T-cell (primary cell): ENCODE results near the gene FOXN3. TPM values are rescaled to one million over a fixed set of nuclear protein-coding genes. Genes with fewer than 3 reads are reported as not detected.

Experiments
- ATAC-seq, 4 experiments: fragments of 200-7000 bp in 3 of 4; fragments of 150-1000 bp in 1 of 4; cut with Tn5 transposase; replicated peaks in 1 of 4; 1 replicate in 3 of 4; 2 replicates in 1 of 4; pipeline ENCODE4 v1.10.0; 2021; ENCODE audit warnings: moderate library complexity in 3 of 4, mild to moderate bottlenecking in 2 of 4, moderate number of reproducible peaks in 1 of 4
- CTCF ChIA-PET, 2 donors: fragments of 300-600 bp; sonication (Branson Sonifier 250); formaldehyde crosslinking; loops; one replicate each; lab custom pipeline; 2022; ENCODE audit warnings: antibody characterized with exemption in 2 of 2; lab: Charles Lee
- POLR2A ChIA-PET, 2 donors: fragments of 300-600 bp; sonication (Branson Sonifier 250); formaldehyde crosslinking; loops; one replicate each; lab custom pipeline; 2022; ENCODE audit warnings: antibody characterized with exemption in 2 of 2; lab: Charles Lee
- DNase-seq, 35 experiments: peaks; one replicate each; pipeline versions ENCODE4 v3.0.0 to v3.0.0-alpha.2; 2013 to 2023
- H3K27ac ChIP-seq: one replicate; pipeline ENCODE4 v1.5.1; 2013; ENCODE audit warnings: low read length
- H3K27me3 ChIP-seq, 2 experiments: replicated peaks in 1 of 2; 1 replicate in 1 of 2; 2 replicates in 1 of 2; pipeline versions ENCODE4 v1.6.1 to v1.7.0; 2013; ENCODE audit warnings: low read length in 1 of 2, mixed read lengths in 1 of 2; ENCODE audit not compliant: control insufficient read depth in 2 of 2, insufficient read depth in 2 of 2; ENCODE audit errors: extremely low read depth in 1 of 2
- H3K36me3 ChIP-seq, 2 donors: 1 replicate in 1 of 2; 2 replicates in 1 of 2; pipeline versions ENCODE4 v1.6.1 to v1.7.0; 2013; ENCODE audit warnings: low read length in 1 of 2; ENCODE audit not compliant: control insufficient read depth in 2 of 2, insufficient read depth in 1 of 2; ENCODE audit errors: extremely low read depth in 1 of 2
- H3K4me1 ChIP-seq, 2 experiments: 1 replicate in 1 of 2; 2 replicates in 1 of 2; pipeline versions ENCODE4 v1.6.1 to v1.7.0; 2013; ENCODE audit warnings: low read length in 2 of 2, mixed read lengths in 1 of 2; ENCODE audit not compliant: insufficient read depth in 2 of 2, control insufficient read depth in 1 of 2; ENCODE audit errors: extremely low read depth in 1 of 2
- H3K4me3 ChIP-seq, 2 donors: 1 replicate in 1 of 2; 2 replicates in 1 of 2; pipeline versions ENCODE4 v1.5.1 to v1.7.0; 2013; ENCODE audit warnings: mild to moderate bottlenecking in 2 of 2, low read length in 1 of 2, moderate library complexity in 1 of 2; ENCODE audit not compliant: control insufficient read depth in 1 of 2; ENCODE audit errors: extremely low read depth in 1 of 2
- H3K9me3 ChIP-seq: 2 replicates; pipeline ENCODE4 v1.7.0; 2013
- H3K27ac Mint-ChIP-seq, 2 donors: one replicate each; pipeline ENCODE4 v1.8.0; 2020 to 2021; ENCODE audit warnings: mild to moderate bottlenecking in 2 of 2, mixed read lengths in 2 of 2
- H3K27me3 Mint-ChIP-seq, 2 donors: one replicate each; pipeline ENCODE4 v1.8.0; 2021 to 2022; ENCODE audit warnings: mixed read lengths in 2 of 2
- H3K36me3 Mint-ChIP-seq: one replicate; pipeline ENCODE4 v1.8.0; 2021; ENCODE audit warnings: mixed read lengths
- H3K4me1 Mint-ChIP-seq, 3 donors: one replicate each; pipeline ENCODE4 v1.8.0; 2020 to 2022; ENCODE audit warnings: mixed read lengths in 3 of 3, mild to moderate bottlenecking in 1 of 3
- H3K4me3 Mint-ChIP-seq, 3 donors: one replicate each; pipeline ENCODE4 v1.8.0; 2020 to 2022; ENCODE audit warnings: mild to moderate bottlenecking in 3 of 3, mixed read lengths in 3 of 3, moderate library complexity in 3 of 3
- H3K9me3 Mint-ChIP-seq, 3 donors: one replicate each; pipeline ENCODE4 v1.8.0; 2020 to 2022; ENCODE audit warnings: mixed read lengths in 3 of 3
- WGBS: methylation state at CpG from one replicate; pipeline ENCODE4 v1.1.5; 2013; ENCODE audit warnings: missing lambda C conversion rate; ENCODE audit not compliant: insufficient coverage; 5-methylcytosine and 5-hydroxymethylcytosine counted together
- total RNA-seq, 35 experiments: library from RNA in 6 of 35; stranded (reverse) in 6 of 35; fragments of 120-200 nt in 1 of 35; gene quantifications; one replicate each; pipeline versions ENCODE4 v1.2.1 to v1.2.4 and lab custom pipeline; 2013 to 2026

Gene FOXN3
- total RNA-seq, 5 donors from 2014 or later (not counting 1 experiment from before 2014, with no cell fraction given): 92.8 to 176 (median 103) TPM

DNA sequence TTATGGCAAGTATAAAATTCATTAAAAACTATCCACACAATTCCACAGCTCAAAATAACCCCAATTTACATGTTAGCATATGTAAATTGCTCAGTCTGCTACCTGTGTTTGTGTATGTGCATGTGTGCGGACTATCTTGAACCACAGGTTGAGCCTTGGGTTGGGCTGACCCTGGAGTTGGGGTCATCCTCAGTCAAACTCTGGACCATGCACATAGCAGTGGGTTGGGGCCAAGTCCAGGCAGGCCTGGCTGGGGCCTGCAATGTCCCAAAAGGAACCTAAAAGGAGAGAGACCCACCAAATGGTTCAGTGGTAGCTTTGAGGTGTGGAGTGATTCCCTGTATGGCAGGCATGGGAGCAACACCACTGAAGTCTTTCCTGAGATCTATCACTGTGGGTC lies 156.1 kb downstream of the FOXN3 start:
- no peak for DNase-seq
- no peaks in the 10 kb centered on the region for H3K27me3 ChIP-seq
- H3K36me3 ChIP-seq: peaks cover 0 to 3% of the 10 kb centered on the region in 2 donors
- H3K4me1 Mint-ChIP-seq: peaks cover 37 to 46% (median 44%) of the 10 kb centered on the region in 3 donors
- ChIA-PET CTCF (no interaction called here), POLR2A (no interaction called here)
- no peaks in the 10 kb centered on the region for H3K9me3 Mint-ChIP-seq
- H3K9me3 ChIP-seq: no peaks in the 10 kb centered on the region
- H3K27me3 Mint-ChIP-seq: no peaks in the 10 kb centered on the region
- ATAC-seq: no peak
- no peak overlapping the region for H3K27ac Mint-ChIP-seq
- peaks cover 50% of the 10 kb centered on the region for H3K36me3 Mint-ChIP-seq
- H3K4me3 ChIP-seq: no peak overlapping the region
- H3K4me1 ChIP-seq: peaks cover 0 to 3% of the 10 kb centered on the region in 2 experiments
- 100% methylated on average over 1 of the region's 1 CpG for WGBS
- no peak overlapping the region for H3K4me3 Mint-ChIP-seq
- no peak overlapping the region for H3K27ac ChIP-seq

- Histone ChIP-seq H3K9me3 (no peaks in the 10 kb centered on the region), H3K27me3 (no peaks in the 10 kb centered on the region), H3K4me3 (no peak overlapping the region), H3K36me3 (peaks cover 0 to 3% of the 10 kb centered on the region in 2 donors), H3K4me1 (no peaks in the 10 kb centered on the region), H3K27ac (no peak overlapping the region)
- no peaks in the 10 kb centered on the region for H3K27me3 Mint-ChIP-seq
- peaks cover 56% of the 10 kb centered on the region for H3K36me3 Mint-ChIP-seq
- no peak overlapping the region for H3K4me3 Mint-ChIP-seq
- ChIA-PET CTCF (no interaction called here), POLR2A (no interaction called here)
- peaks cover 36 to 46% (median 42%) of the 10 kb centered on the region in 3 donors for H3K4me1 Mint-ChIP-seq
- WGBS: 83% methylated on average over 8 of the region's 15 CpGs
- H3K9me3 Mint-ChIP-seq: no peaks in the 10 kb centered on the region
- no peak for ATAC-seq
- DNase-seq: no peak
- no peak overlapping the region for H3K27ac Mint-ChIP-seq
These were observed 157.0 kb downstream of the FOXN3 start for GRCh38 chr14:89259951-89260609.

DNA sequence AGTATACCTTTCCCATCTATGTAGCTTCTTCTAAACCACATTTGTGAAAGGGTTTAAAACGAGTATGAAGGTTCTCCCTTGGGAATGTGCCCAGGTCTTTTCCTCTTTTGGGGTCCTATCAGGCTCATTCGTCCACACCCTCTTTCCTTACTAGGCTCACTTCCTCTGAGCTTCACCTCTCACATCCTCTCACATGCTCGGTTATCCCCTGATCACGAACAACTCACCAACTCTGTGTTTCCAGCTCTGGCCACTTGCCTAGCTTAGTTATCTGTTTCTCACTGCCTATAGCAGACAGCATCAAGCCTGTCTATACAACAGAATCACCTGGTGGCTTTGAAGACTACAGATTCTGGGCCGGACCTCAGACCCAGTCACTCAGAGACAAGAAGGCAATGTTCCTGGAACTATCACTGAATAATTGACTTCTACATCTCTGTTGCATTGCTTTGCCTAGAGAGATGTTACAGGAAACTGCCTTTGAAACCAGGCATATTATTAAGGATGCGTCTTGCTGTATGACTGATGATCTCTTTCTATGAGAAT lies 158.2 kb downstream of the FOXN3 start:
- ChIA-PET POLR2A (no interaction called here), CTCF (no interaction called here)
- ATAC-seq (no peak), DNase-seq (no peak)
- WGBS: 84% methylated on average over 4 of the region's 6 CpGs
- Mint-ChIP-seq H3K27ac (peak overlapping the region in 1 of 2 donors; percentile 19), H3K9me3 (no peaks in the 10 kb centered on the region), H3K27me3 (no peaks in the 10 kb centered on the region), H3K36me3 (peaks cover 55% of the 10 kb centered on the region), H3K4me3 (no peak overlapping the region), H3K4me1 (peaks cover 33 to 41% (median 35%) of the 10 kb centered on the region in 3 donors)
- Histone ChIP-seq H3K9me3 (no peaks in the 10 kb centered on the region), H3K36me3 (peaks cover 3% of the 10 kb centered on the region in 2 donors), H3K4me3 (no peak overlapping the region), H3K27me3 (no peaks in the 10 kb centered on the region), H3K27ac (no peak overlapping the region), H3K4me1 (no peaks in the 10 kb centered on the region)

GRCh38 chr14:89256951-89257350 lies 160.1 kb downstream of the FOXN3 start:
- Histone ChIP-seq H3K36me3 (peaks cover 3 to 4% of the 10 kb centered on the region in 2 donors), H3K4me3 (no peak overlapping the region), H3K9me3 (no peaks in the 10 kb centered on the region), H3K4me1 (no peaks in the 10 kb centered on the region), H3K27me3 (no peaks in the 10 kb centered on the region), H3K27ac (no peak overlapping the region)
- H3K4me3 Mint-ChIP-seq: no peak overlapping the region
- H3K9me3 Mint-ChIP-seq: no peaks in the 10 kb centered on the region
- ATAC-seq: no peak
- H3K4me1 Mint-ChIP-seq: peaks cover 40 to 50% (median 42%) of the 10 kb centered on the region in 3 donors
- no CpG with 5 or more reads among the region's 1 CpG for WGBS
- H3K36me3 Mint-ChIP-seq: peaks cover 64% of the 10 kb centered on the region
- no peaks in the 10 kb centered on the region for H3K27me3 Mint-ChIP-seq
- DNase-seq: no peak
- POLR2A ChIA-PET: no interaction called here
- CTCF ChIA-PET: no interaction called here
- no peak overlapping the region for H3K27ac Mint-ChIP-seq

DNA sequence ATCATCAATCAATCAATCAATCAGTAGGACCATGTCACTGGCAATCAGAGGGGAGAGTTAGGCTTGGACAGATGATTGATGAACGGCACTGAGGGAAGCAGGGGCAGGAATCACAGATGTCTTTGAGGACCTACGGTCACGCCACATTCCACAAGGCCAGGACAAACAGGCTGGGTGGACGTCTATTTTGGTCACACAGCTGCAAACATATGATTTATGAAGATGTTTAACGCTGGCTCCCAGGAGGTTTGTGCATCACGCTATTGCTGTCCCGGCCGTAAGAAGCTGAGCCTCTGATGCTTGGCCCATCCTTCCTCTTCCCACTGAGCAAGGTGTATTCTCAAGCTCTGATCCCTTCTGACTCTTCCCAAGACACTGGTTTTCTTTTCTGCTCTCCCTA lies 160.8 kb downstream of the FOXN3 start:
- no peak for ATAC-seq
- H3K27me3 Mint-ChIP-seq: no peaks in the 10 kb centered on the region
- no peak overlapping the region for H3K4me3 Mint-ChIP-seq
- 100% methylated on average over 3 of the region's 8 CpGs for WGBS
- no peak overlapping the region for H3K27ac ChIP-seq
- no peaks in the 10 kb centered on the region for H3K27me3 ChIP-seq
- no peaks in the 10 kb centered on the region for H3K4me1 ChIP-seq
- peaks cover 46 to 54% (median 46%) of the 10 kb centered on the region in 3 donors for H3K4me1 Mint-ChIP-seq
- no peaks in the 10 kb centered on the region for H3K9me3 ChIP-seq
- H3K36me3 ChIP-seq: peaks cover 3 to 4% of the 10 kb centered on the region in 2 donors
- no peak overlapping the region for H3K4me3 ChIP-seq
- no peaks in the 10 kb centered on the region for H3K9me3 Mint-ChIP-seq
- no peak overlapping the region for H3K27ac Mint-ChIP-seq
- peaks cover 65% of the 10 kb centered on the region for H3K36me3 Mint-ChIP-seq
- DNase-seq: no peak
- POLR2A ChIA-PET: no interaction called here
- CTCF ChIA-PET: no interaction called here

- H3K36me3 Mint-ChIP-seq: peaks cover 65% of the 10 kb centered on the region
- CTCF ChIA-PET: no interaction called here
- WGBS: 100% methylated on average over 1 of the region's 3 CpGs
- H3K36me3 ChIP-seq: peaks cover 3 to 4% of the 10 kb centered on the region in 2 donors
- POLR2A ChIA-PET: no interaction called here
- H3K9me3 Mint-ChIP-seq: no peaks in the 10 kb centered on the region
- no peak for ATAC-seq
- no peak overlapping the region for H3K27ac ChIP-seq
- H3K27me3 ChIP-seq: no peaks in the 10 kb centered on the region
- H3K9me3 ChIP-seq: no peaks in the 10 kb centered on the region
- peaks cover 48 to 59% (median 50%) of the 10 kb centered on the region in 3 donors for H3K4me1 Mint-ChIP-seq
- no peaks in the 10 kb centered on the region for H3K27me3 Mint-ChIP-seq
- H3K4me1 ChIP-seq: peaks cover 0 to 3% of the 10 kb centered on the region in 2 experiments
- H3K4me3 ChIP-seq: no peak overlapping the region
- no peak overlapping the region for H3K27ac Mint-ChIP-seq
- DNase-seq: no peak
- H3K4me3 Mint-ChIP-seq: no peak overlapping the region
These were observed 161.2 kb downstream of the FOXN3 start for GRCh38 chr14:89255852-89256251.
